IPS-18a (cell line): ENCODE results near the gene ALOX15.
"Not testable (repeated sequence)": the region's sequence is repeated elsewhere in the genome, so short reads cannot be mapped to it uniquely, and the experiment has no call there.

Experiments
- H3K27ac ChIP-seq: one replicate; pipeline ENCODE4 v1.5.1; 2013; ENCODE audit warnings: low read length
- H3K27me3 ChIP-seq: one replicate; pipeline ENCODE4 v1.6.1; 2013; ENCODE audit warnings: mild to moderate bottlenecking, low read length; ENCODE audit not compliant: control insufficient read depth, insufficient read depth
- H3K36me3 ChIP-seq: one replicate; pipeline ENCODE4 v1.6.1; 2013; ENCODE audit warnings: low read depth, low read length; ENCODE audit not compliant: control insufficient read depth
- H3K4me1 ChIP-seq: one replicate; pipeline ENCODE4 v1.6.1; 2013; ENCODE audit warnings: low read depth, low read length; ENCODE audit not compliant: control insufficient read depth
- H3K4me3 ChIP-seq: one replicate; pipeline ENCODE4 v1.5.1; 2013; ENCODE audit warnings: low read length
- H3K9ac ChIP-seq: one replicate; pipeline ENCODE4 v1.6.1; 2013; ENCODE audit warnings: mild to moderate bottlenecking, low read length, moderate library complexity
- H3K9me3 ChIP-seq: one replicate; pipeline ENCODE4 v1.6.1; 2013; ENCODE audit warnings: low read depth, low read length; ENCODE audit not compliant: control insufficient read depth

The ALOX15 gene

DNA sequence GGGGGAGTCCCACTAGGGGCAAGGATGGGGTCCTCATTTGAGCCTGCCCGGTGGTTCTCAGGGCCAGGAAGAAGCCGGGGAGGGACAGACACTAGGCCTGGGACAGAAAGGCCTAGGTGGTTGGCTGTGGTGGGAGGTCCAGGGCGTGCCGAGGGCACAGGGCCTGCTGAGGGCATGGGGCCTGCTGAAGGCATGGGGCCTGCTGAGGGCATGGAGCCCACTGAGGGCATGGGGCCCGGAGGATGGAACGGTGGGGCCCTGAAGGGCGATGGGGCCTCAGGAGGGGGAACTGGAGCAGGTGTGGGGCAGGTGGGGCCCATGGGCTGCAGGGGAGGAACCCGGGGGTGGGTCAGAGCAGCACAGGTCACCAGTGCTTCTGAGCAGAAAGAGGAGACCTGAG, 31.3 kb upstream of the ALOX15 start:
- peaks cover 69% of the 10 kb centered on the region for H3K36me3 ChIP-seq
- no peak overlapping the region for H3K9ac ChIP-seq
- H3K4me3 ChIP-seq = no peak overlapping the region
- no peak overlapping the region for H3K27ac ChIP-seq
- no peaks in the 10 kb centered on the region for H3K9me3 ChIP-seq
- no peaks in the 10 kb centered on the region for H3K27me3 ChIP-seq
- no peaks in the 10 kb centered on the region for H3K4me1 ChIP-seq

DNA sequence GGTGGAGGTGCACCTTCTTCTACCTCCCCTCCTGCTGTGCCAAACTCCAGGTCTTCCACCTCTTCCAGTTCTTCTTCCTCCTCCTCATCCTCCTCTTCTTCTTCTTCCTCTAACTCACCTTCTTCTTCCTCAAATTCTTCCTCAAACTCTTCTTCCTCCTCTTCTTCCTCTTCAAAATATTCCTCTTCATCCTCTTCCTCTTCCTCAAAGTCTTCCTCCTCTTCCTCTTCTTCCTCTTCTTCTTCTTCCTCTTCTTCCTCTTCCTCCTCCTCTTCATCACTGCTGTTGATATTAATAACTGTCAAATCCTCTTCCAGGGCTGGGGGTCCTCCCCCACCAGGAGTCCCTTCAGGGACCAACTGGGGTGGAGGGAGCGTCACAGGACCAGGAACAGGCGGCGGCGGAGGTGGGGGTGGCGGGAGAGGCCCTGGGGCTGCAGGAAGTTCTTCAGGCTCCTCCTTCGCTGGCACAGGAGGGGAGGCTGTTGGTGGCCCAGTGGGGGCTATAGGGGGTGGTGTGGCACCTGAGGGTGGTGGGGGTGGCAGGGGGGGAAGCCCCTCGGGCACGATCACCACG, 30.7 kb upstream of the ALOX15 start:
- no peaks in the 10 kb centered on the region for H3K27me3 ChIP-seq
- no peaks in the 10 kb centered on the region for H3K4me1 ChIP-seq
- H3K27ac ChIP-seq = no peak overlapping the region
- no peak overlapping the region for H3K4me3 ChIP-seq
- H3K9ac ChIP-seq = no peak overlapping the region
- no peaks in the 10 kb centered on the region for H3K9me3 ChIP-seq
- H3K36me3 ChIP-seq = peaks cover 63% of the 10 kb centered on the region

DNA sequence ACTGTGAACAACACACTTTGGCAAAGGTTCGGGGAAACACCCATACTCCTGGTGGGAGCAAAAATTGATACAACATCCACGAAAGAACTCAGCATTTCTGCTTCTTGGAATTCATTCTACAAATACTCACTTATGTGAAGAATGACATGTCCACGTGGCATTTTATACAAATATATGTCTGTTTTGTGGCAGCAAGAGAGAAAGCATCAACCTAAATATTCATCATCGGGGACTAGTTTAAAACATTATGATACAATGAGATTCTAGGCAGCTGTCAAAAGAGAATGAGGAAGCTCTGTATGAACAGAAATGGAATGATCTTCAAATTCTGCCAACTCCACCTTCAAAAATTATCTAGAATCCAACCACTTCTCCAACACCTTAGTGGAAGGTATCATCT, 25.7 kb upstream of the ALOX15 start:
- H3K9ac ChIP-seq = no peak overlapping the region
- H3K27ac ChIP-seq = no peak overlapping the region
- peaks cover 16% of the 10 kb centered on the region for H3K36me3 ChIP-seq
- no peaks in the 10 kb centered on the region for H3K9me3 ChIP-seq
- H3K27me3 ChIP-seq = no peaks in the 10 kb centered on the region
- no peak overlapping the region for H3K4me3 ChIP-seq
- no peaks in the 10 kb centered on the region for H3K4me1 ChIP-seq

DNA sequence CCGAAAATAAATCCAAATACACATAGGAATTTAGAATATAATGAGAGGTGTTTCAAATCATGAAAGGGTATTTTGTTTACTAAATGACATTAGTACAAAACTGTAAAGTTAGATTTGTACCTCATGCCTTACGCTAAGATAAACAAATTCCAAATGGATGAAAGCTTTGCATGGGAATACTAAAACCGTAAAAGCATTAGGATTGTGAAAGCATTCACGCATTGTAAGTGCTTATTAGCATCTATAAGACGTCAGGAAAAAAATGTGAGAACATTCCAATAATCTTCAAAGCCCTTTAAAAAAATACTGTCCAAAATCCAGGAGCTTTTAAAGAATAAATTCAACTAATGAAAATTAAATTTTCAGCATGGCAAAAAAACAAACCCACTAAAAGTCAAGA, 24.8 kb upstream of the ALOX15 start:
- H3K27ac ChIP-seq = no peak overlapping the region
- no peaks in the 10 kb centered on the region for H3K27me3 ChIP-seq
- H3K9ac ChIP-seq = no peak overlapping the region
- no peaks in the 10 kb centered on the region for H3K9me3 ChIP-seq
- H3K4me3 ChIP-seq = no peak overlapping the region
- H3K36me3 ChIP-seq = peaks cover 8% of the 10 kb centered on the region
- H3K4me1 ChIP-seq = no peaks in the 10 kb centered on the region

DNA sequence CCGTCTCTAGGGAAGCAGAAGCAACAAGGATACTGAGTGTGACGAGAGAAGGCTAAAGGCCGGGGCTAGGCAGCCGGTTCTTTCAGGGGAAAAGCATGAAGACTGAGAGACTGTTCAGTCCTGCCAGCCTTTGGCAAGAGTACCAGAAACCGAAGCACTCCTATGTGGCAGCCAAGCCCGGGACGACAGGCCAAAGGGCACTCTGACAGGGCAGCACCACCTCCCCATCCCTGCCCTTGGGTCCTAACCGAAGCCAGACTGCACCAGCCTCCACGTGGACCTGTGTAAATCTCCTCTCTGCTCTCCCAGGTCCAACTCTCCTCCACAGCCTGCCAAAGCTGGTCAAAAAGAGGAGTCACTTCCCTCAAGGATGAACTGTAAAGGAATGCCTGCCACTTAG, 23.5 kb upstream of the ALOX15 start:
- Histone ChIP-seq H3K4me3 (no peak overlapping the region), H3K27ac (no peak overlapping the region), H3K9me3 (no peaks in the 10 kb centered on the region), H3K36me3 (no peaks in the 10 kb centered on the region), H3K4me1 (no peaks in the 10 kb centered on the region), H3K27me3 (no peaks in the 10 kb centered on the region), H3K9ac (no peak overlapping the region)

DNA sequence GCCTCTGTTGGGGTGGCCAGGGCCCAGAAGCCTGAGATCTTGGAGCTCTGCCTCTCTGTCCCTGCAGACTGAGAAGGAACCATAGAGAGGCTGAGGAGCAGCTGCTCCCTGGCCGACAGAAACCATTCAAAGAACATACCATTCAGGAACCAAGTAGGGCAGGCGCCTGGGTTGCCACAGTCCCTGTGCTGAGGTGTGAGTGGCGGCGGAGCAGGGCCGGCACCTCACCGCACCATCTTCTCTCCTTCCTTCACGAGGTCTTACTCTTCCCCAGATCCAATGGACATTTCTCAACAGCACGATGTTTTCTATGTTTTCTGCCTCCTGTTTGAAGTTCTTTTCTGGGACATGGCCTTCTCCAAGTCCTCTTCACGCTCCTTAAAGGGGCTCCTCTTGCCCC, 22.8 kb upstream of the ALOX15 start:
- H3K27ac ChIP-seq = no peak overlapping the region
- H3K4me1 ChIP-seq = no peaks in the 10 kb centered on the region
- H3K9me3 ChIP-seq = no peaks in the 10 kb centered on the region
- no peaks in the 10 kb centered on the region for H3K36me3 ChIP-seq
- no peaks in the 10 kb centered on the region for H3K27me3 ChIP-seq
- no peak overlapping the region for H3K9ac ChIP-seq
- H3K4me3 ChIP-seq = no peak overlapping the region

DNA sequence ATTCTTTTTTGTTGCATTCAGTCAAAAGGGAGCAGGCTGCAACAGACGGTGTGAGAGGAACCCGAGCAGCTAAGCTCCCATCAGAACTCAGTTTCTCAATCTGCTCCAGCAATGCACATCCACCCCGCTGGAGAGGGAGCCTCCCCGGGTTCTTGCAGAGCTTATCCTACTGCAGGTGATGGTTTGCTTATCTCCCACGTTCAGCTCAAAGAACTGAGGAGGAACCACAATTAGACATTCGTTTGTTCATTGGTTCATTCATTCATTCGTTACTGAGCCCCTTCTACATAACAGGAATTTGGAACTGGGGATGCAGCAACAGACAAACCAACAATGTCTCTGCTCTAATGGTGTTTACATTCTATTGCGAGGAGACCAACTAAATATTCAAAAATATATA, 22.2 kb upstream of the ALOX15 start:
- no peaks in the 10 kb centered on the region for H3K9me3 ChIP-seq

DNA sequence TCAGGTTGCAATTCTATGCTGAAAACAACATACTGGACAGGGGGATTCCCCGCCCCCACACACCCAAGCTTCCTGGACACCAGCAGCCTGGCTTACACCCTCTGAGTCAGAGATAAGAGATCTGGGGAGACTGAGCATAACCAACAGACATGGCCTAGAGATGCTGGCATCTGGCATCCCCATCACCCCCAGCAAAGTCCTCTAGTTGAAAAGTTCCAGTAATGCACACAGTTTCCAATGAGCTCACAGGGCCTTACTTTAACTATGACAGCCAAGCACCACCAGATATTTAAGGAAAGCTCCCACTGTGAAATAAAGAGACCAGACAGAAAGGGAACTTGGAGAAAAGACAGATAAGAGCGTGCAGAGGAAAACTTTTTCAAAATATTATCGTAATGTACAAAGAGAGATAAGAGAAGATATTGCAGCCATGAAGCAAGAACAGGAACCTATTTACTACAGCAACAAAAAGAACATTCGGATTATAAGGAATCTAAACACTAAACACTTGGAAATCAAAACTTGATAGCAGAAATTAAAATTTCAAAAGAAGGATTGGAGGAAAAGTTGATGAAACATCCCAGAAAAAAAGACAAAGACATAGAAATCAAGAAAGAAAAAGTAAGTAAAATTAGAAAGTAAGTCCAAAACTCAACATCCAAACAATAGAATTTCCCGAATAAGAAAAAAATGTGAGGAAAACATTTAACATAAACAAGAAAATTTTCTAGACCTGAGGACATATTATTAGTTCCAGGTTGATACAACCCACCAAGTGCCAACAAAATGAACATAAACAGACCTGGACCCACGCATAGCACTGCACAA, 17.2 kb upstream of the ALOX15 start:
- Histone ChIP-seq H3K36me3 (no peaks in the 10 kb centered on the region), H3K27ac (no peak overlapping the region), H3K9me3 (no peaks in the 10 kb centered on the region), H3K27me3 (no peaks in the 10 kb centered on the region), H3K4me3 (no peak overlapping the region), H3K4me1 (no peaks in the 10 kb centered on the region), H3K9ac (no peak overlapping the region)

More for the DNA sequence above, 22.2 kb upstream of the ALOX15 start:
- no peak overlapping the region for H3K9ac ChIP-seq
- H3K4me3 ChIP-seq = no peak overlapping the region
- H3K36me3 ChIP-seq = no peaks in the 10 kb centered on the region
- no peak overlapping the region for H3K27ac ChIP-seq
- no peaks in the 10 kb centered on the region for H3K27me3 ChIP-seq
- H3K4me1 ChIP-seq = no peaks in the 10 kb centered on the region

DNA sequence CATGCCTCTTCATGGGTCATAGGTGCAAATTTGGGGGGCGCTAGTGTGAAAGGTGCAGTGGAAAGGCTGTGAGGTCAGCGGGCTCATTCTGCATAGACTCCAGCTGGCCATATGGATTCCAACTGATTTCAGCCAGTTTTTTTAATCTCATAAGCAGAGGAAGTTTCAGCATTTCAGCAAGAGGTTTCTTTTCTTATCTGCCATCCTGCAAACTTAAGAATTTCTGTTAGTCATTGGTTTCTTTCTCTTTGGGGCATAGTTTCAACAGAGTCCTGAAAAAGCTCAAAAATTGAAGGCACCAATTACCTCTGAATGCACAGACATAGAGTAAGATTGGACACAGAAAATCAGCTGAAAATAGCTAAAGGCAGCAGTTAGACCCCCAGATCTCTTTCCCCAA, 16.2 kb upstream of the ALOX15 start:
- H3K4me1 ChIP-seq = no peaks in the 10 kb centered on the region
- H3K9ac ChIP-seq = no peak overlapping the region
- no peaks in the 10 kb centered on the region for H3K27me3 ChIP-seq
- H3K9me3 ChIP-seq = no peaks in the 10 kb centered on the region
- H3K4me3 ChIP-seq = no peak overlapping the region
- no peak overlapping the region for H3K27ac ChIP-seq
- no peaks in the 10 kb centered on the region for H3K36me3 ChIP-seq

DNA sequence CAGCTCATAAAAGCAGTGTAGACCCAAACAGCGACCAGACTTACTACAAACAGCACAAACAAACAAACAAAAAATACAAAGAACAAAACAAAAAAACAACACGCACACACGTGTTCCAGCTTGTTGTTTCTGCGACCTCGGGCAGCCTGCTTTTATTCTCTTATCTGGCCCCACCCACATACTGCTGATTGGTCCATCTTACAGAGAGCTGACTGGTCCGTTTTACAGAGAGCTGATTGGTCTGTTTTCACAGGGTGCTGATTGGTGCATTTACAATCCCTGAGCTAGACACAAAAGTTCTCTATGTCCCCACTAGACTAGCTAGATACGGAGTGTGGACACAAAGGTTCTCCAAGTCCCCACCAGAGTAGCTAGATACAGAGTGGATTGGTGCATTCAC, 14.5 kb upstream of the ALOX15 start:
- not testable (repeated sequence) for H3K9me3 ChIP-seq, H3K4me1 ChIP-seq, H3K4me3 ChIP-seq, H3K27ac ChIP-seq, H3K9ac ChIP-seq, H3K36me3 ChIP-seq, H3K27me3 ChIP-seq

DNA sequence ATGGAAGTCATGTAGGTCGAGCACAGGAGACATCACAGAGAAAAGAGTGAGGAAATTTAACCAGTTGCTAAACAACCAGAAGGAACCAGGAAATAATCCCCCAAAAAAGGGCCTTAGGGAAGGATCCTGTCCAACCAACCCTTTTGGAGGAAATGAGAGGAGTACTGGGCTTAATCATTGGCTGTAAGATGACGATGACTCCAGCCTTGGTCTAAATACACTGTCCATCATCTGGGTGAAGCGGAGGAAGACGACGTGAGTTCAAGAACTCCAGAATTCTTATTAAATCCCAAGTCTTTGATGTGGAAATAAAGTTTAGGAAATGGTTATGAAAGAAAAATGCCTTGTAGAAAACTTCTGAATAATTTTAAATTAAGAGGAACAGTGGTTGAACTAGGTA, 11.5 kb upstream of the ALOX15 start:
- no peak overlapping the region for H3K27ac ChIP-seq
- no peak overlapping the region for H3K4me3 ChIP-seq
- H3K27me3 ChIP-seq = no peaks in the 10 kb centered on the region
- H3K9me3 ChIP-seq = no peaks in the 10 kb centered on the region
- no peaks in the 10 kb centered on the region for H3K36me3 ChIP-seq
- H3K9ac ChIP-seq = no peak overlapping the region
- no peaks in the 10 kb centered on the region for H3K4me1 ChIP-seq

DNA sequence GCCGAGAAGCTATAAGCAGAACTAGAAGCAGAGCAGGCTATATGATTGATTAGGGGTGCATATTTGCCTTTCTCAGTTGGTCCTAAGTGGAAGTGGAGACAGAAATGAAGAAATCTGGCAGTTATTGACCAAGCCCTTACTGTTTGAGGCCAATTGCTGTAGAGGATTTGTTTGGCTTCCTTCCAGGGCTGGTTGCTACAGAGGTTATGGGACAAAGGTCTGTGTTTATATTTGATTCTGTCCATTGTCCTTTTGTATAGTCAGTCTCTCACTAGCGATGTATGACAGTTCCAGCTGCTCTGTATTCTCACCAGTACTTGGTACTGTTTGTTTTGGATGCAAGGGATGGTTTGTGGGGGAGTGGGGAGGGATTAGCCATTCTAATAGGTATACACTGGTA, 7.3 kb upstream of the ALOX15 start:
- no peaks in the 10 kb centered on the region for H3K4me1 ChIP-seq
- no peak overlapping the region for H3K27ac ChIP-seq
- H3K27me3 ChIP-seq = peaks cover 7% of the 10 kb centered on the region
- H3K9ac ChIP-seq = no peak overlapping the region
- no peaks in the 10 kb centered on the region for H3K9me3 ChIP-seq
- no peak overlapping the region for H3K4me3 ChIP-seq
- H3K36me3 ChIP-seq = no peaks in the 10 kb centered on the region
